Fibroblast of lung (primary cell): Measurements from ENCODE around the gene TMEM256.

ENCODE experiments used
- CTCF ChIP-seq, 2 donors: IDR thresholded peaks in 1 of 2; conservative IDR thresholded peaks in 1 of 2; 1 replicate in 1 of 2; 2 replicates in 1 of 2; pipeline ENCODE4 v1.5.1; 2011 to 2012; ENCODE audit warnings: low read length in 2 of 2, control low read depth in 1 of 2, inconsistent platforms in 1 of 2, low read depth in 1 of 2, mild to moderate bottlenecking in 1 of 2
- EZH2 ChIP-seq: IDR thresholded peaks from 2 replicates; pipeline ENCODE4 v1.5.1; 2012; ENCODE audit warnings: low read length, control low read depth, mild to moderate bottlenecking; ENCODE audit errors: missing control alignments

- TF ChIP-seq CTCF (conservative IDR thresholded peaks at IDR 0.05 in 1 of 2, IDR thresholded peaks at IDR 0.05 in 1 of 2; ENCODE audit: low read depth in 1 of 2, low read length in 2 of 2): no peak
- TF ChIP-seq EZH2: no peak
Observed at GRCh38 chr17:7392696-7393612, 10.9 kb downstream of the TMEM256 start.
